SK-N-SH (cell line): ENCODE measurements around the gene MEF2C. TPM values are rescaled to one million over a fixed set of nuclear protein-coding genes. Genes with fewer than 3 reads are reported as not detected.

Experiments used
- CTCF ChIA-PET: fragments of 300-600, 350-600 bp; formaldehyde crosslinking; extraction: SDS; loops from one replicate; lab custom pipeline; 2021; lab: Yijun Ruan, JAX
- POLR2A ChIA-PET: fragments of 350-600 bp; sonication (Branson Sonifier 250); formaldehyde crosslinking; extraction: SDS; loops from one replicate; lab custom pipeline; 2020; ENCODE audit warnings: antibody characterized with exemption, inconsistent platforms; lab: Yijun Ruan, JAX
- DNase-seq: peaks from one replicate; pipeline ENCODE4 v3.0.0; 2012
- H2AFZ ChIP-seq: fragments of 200-600 bp; sonication (generic); 2 replicates; pipeline ENCODE4 v1.8.1; 2016; ENCODE audit warnings: antibody characterized with exemption, mild to moderate bottlenecking, low read depth
- H3F3A ChIP-seq: fragments of 200-600 bp; sonication (generic); replicated peaks from 2 replicates; pipeline ENCODE3; 2016; ENCODE audit warnings: antibody characterized with exemption, mild to moderate bottlenecking; ENCODE audit not compliant: insufficient read depth
- H3K27ac ChIP-seq, 2 experiments: fragments of 200-500 bp in 1 of 2; fragments of 200-600 bp in 1 of 2; sonication (Bioruptor generic) in 1 of 2; sonication (generic), shearing (Covaris generic) in 1 of 2; 2 replicates each; pipeline versions ENCODE4 v1.5.1 to v1.6.1; 2014 to 2016; ENCODE audit warnings: low read depth in 2 of 2, inconsistent platforms in 1 of 2, low read length in 1 of 2, mild to moderate bottlenecking in 1 of 2, mixed read lengths in 1 of 2
- H3K27me3 ChIP-seq: fragments of 200-600 bp; sonication (generic), shearing (Covaris generic); 2 replicates; pipeline ENCODE4 v1.6.1; 2016; ENCODE audit warnings: mixed run types; ENCODE audit not compliant: insufficient read depth
- H3K36me3 ChIP-seq, 2 experiments: fragments of 200-500 bp in 1 of 2; fragments of 200-600 bp in 1 of 2; sonication (Bioruptor generic) in 1 of 2; sonication (generic) in 1 of 2; replicated peaks in 1 of 2; 2 replicates each; pipeline versions ENCODE3 to v1.5.1; 2014 to 2016; ENCODE audit warnings: low read length in 1 of 2, mild to moderate bottlenecking in 1 of 2; ENCODE audit not compliant: insufficient read depth in 2 of 2, control insufficient read depth in 1 of 2
- H3K4me1 ChIP-seq, 2 experiments: fragments of 200-500 bp in 1 of 2; fragments of 200-600 bp in 1 of 2; sonication (Bioruptor generic) in 1 of 2; sonication (generic), shearing (Covaris generic) in 1 of 2; 2 replicates each; pipeline versions ENCODE4 v1.5.1 to v1.6.1; 2014 to 2016; ENCODE audit warnings: low read depth in 1 of 2, low read length in 1 of 2, mixed run types in 1 of 2; ENCODE audit not compliant: insufficient read depth in 2 of 2, control insufficient read depth in 1 of 2
- H3K4me2 ChIP-seq: fragments of 200-600 bp; sonication (generic), shearing (Covaris generic); 2 replicates; pipeline ENCODE4 v1.6.1; 2017; ENCODE audit warnings: mixed run types
- H3K4me3 ChIP-seq, 2 experiments: fragments of 200-500 bp in 1 of 2; fragments of 200-600 bp in 1 of 2; sonication (Bioruptor generic) in 1 of 2; sonication (generic), shearing (Covaris generic) in 1 of 2; 2 replicates each; pipeline versions ENCODE4 v1.5.1 to v1.8.1; 2014 to 2016; ENCODE audit warnings: low read depth in 2 of 2, inconsistent platforms in 1 of 2, low read length in 1 of 2, mild to moderate bottlenecking in 1 of 2, mixed read lengths in 1 of 2, moderate library complexity in 1 of 2
- H3K79me2 ChIP-seq: fragments of 200-600 bp; sonication (generic); 2 replicates; pipeline ENCODE4 v1.8.1; 2017; ENCODE audit warnings: mild to moderate bottlenecking; ENCODE audit not compliant: insufficient read depth
- H3K9ac ChIP-seq: fragments of 200-600 bp; sonication (generic); 2 replicates; pipeline ENCODE4 v1.6.1; 2017; ENCODE audit warnings: mixed run types
- H3K9me2 ChIP-seq: fragments of 200-600 bp; sonication (generic); 2 replicates; pipeline ENCODE4 v1.6.1; 2017; ENCODE audit warnings: mixed run types
- H3K9me3 ChIP-seq: fragments of 200-600 bp; sonication (generic); 2 replicates; pipeline ENCODE4 v1.6.1; 2017; ENCODE audit warnings: mixed run types, mild to moderate bottlenecking, moderate library complexity
- H4K20me1 ChIP-seq: fragments of 200-600 bp; sonication (generic); 2 replicates; pipeline ENCODE4 v1.6.1; 2017; ENCODE audit warnings: mild to moderate bottlenecking, mixed run types; ENCODE audit not compliant: insufficient read depth
- CHD2 ChIP-seq: fragments of 150-350 bp; IDR thresholded peaks from 2 replicates; pipeline ENCODE4 v1.6.1; 2018; ENCODE audit warnings: low read length; ENCODE audit not compliant: partially characterized antibody
- ELF1 ChIP-seq: IDR thresholded peaks from 2 replicates; pipeline ENCODE4 v1.4.0; 2012
- FOXM1 ChIP-seq: IDR thresholded peaks from 2 replicates; pipeline ENCODE4 v1.4.0; 2012; ENCODE audit warnings: low read depth, mild to moderate bottlenecking
- MEF2A ChIP-seq: IDR thresholded peaks from 2 replicates; pipeline ENCODE4 v1.4.0; 2012; ENCODE audit warnings: low read depth, borderline replicate concordance
- MXI1 ChIP-seq: IDR thresholded peaks from 2 replicates; pipeline ENCODE4 v1.6.1; 2012; ENCODE audit warnings: mild to moderate bottlenecking, low read depth, low read length, improper control_type of control experiment
- NRF1 ChIP-seq: IDR thresholded peaks from 2 replicates; pipeline ENCODE4 v1.6.1; 2012; ENCODE audit warnings: low read depth, mild to moderate bottlenecking, low read length
- PBX3 ChIP-seq: IDR thresholded peaks from 2 replicates; pipeline ENCODE4; 2012
- POLR2AphosphoS5 ChIP-seq: IDR thresholded peaks from 2 replicates; pipeline ENCODE4 v1.6.1; 2012; ENCODE audit warnings: low read depth, low read length
- REST ChIP-seq: IDR thresholded peaks from 2 replicates; pipeline ENCODE4 v1.6.1; 2012; ENCODE audit warnings: mild to moderate bottlenecking, low read depth, low read length, moderate library complexity
- RFX5 ChIP-seq: IDR thresholded peaks from 2 replicates; pipeline ENCODE4 v1.6.1; 2012; ENCODE audit warnings: mild to moderate bottlenecking, improper control_type of control experiment, low read length
- RXRA ChIP-seq: IDR thresholded peaks from 2 replicates; pipeline ENCODE4 v1.4.0; 2012; ENCODE audit warnings: low read depth, mild to moderate bottlenecking, borderline replicate concordance
- SIN3A ChIP-seq: IDR thresholded peaks from 2 replicates; pipeline ENCODE4 v1.6.1; 2012; ENCODE audit warnings: low read depth, mild to moderate bottlenecking, low read length, moderate library complexity, borderline replicate concordance
- TCF12 ChIP-seq: IDR thresholded peaks from 2 replicates; pipeline ENCODE4 v1.4.0; 2012
- USF1 ChIP-seq: IDR thresholded peaks from 2 replicates; pipeline ENCODE4 v1.4.0; 2012; ENCODE audit warnings: low read depth, borderline replicate concordance
- YY1 ChIP-seq: IDR thresholded peaks from 2 replicates; pipeline ENCODE4 v1.4.0; 2012; ENCODE audit warnings: low read depth, mild to moderate bottlenecking
- ZBTB33 ChIP-seq: IDR thresholded peaks from 2 replicates; pipeline ENCODE4 v1.4.0; 2012; ENCODE audit warnings: low read depth, borderline replicate concordance
- WGBS: methylation state at CpG from one replicate; pipeline ENCODE4 v1.1.6; 2017; ENCODE audit warnings: low lambda C conversion rate; 5-methylcytosine and 5-hydroxymethylcytosine counted together
- polyA plus RNA-seq, 3 experiments: library from polyadenylated mRNA; depleted of rRNA; stranded (reverse); fragments of >200 nt; gene quantifications; 2 replicates each; pipeline ENCODE4 v1.2.3, GENCODE V29; 2012

Gene MEF2C
- polyA plus RNA-seq, 1 of the 3 experiments (the other 2 are of a cell fraction): 1.2 TPM

GRCh38 chr5:88674356-88675167 lies 208.4 kb downstream of the MEF2C start:
- Histone ChIP-seq H3K36me3 (no peaks in the 10 kb centered on the region), H2AFZ (peak overlapping the region; percentile 70; the same call in 1 of the 2 replicates), H3K79me2 (no peaks in the 10 kb centered on the region), H3K4me2 (peak overlapping the region; percentile 74), H3K9ac (no peak overlapping the region), H3K9me2 (no peaks in the 10 kb centered on the region), H3K4me1 (peaks cover 0 to 13% of the 10 kb centered on the region in 2 experiments; a peak in 1 of 4 replicates), H3K9me3 (no peaks in the 10 kb centered on the region), H3F3A (peaks cover 4% of the 10 kb centered on the region), H3K27me3 (peaks cover 84% of the 10 kb centered on the region), H3K4me3 (peak overlapping the region; percentile 22 to 32), H3K27ac (no peak overlapping the region), H4K20me1 (no peaks in the 10 kb centered on the region)
- 11% methylated on average over 15 of the region's 78 CpGs for WGBS
- ChIA-PET CTCF (interaction anchor here (1.3 to 2.4 kb wide), 3 partner anchors 15 to 894 kb away, joined by 3 to 21 read pairs (median 11); no protein-coding TSS in a partner anchor), POLR2A (no interaction called here)
- TF ChIP-seq FOXM1 (no peak), SIN3A (no peak), YY1 (no peak), NRF1 (no peak), PBX3 (no peak), TCF12 (no peak), ELF1 (no peak), RFX5 (no peak), RXRA (no peak), USF1 (no peak)
- no peak for DNase-seq

- Histone ChIP-seq H2AFZ (no peak overlapping the region), H3K9me3 (no peaks in the 10 kb centered on the region), H3K79me2 (no peaks in the 10 kb centered on the region), H3K4me1 (peaks cover 0 to 13% of the 10 kb centered on the region in 2 experiments; a peak in 1 of 4 replicates), H3K27me3 (peaks cover 73% of the 10 kb centered on the region), H4K20me1 (no peaks in the 10 kb centered on the region), H3K36me3 (no peaks in the 10 kb centered on the region), H3K9me2 (no peaks in the 10 kb centered on the region), H3K9ac (no peak overlapping the region), H3K27ac (no peak overlapping the region), H3F3A (peaks cover 4% of the 10 kb centered on the region), H3K4me2 (no peak overlapping the region), H3K4me3 (no peak overlapping the region; a peak in 1 of 4 replicates)
- ChIA-PET CTCF (interaction anchor here (1.5 to 2.6 kb wide), 2 partner anchors 14 to 17 kb away, joined by 3 to 14 read pairs; no protein-coding TSS in a partner anchor), POLR2A (no interaction called here)
- DNase-seq: no peak
- 6% methylated on average over 15 of the region's 15 CpGs for WGBS
- TF ChIP-seq MXI1 (no peak), PBX3 (no peak), CHD2 (no peak), MEF2A (no peak), POLR2AphosphoS5 (no peak), REST (no peak), ZBTB33 (no peak)
Observed at GRCh38 chr5:88673253-88674105, 209.5 kb downstream of the MEF2C start.
